Neuronal stem cell (in vitro differentiated cells): ENCODE measurements around the gene KDM5B.

ENCODE experiments used
- DNase-seq: peaks from one replicate; pipeline ENCODE4 v3.0.0-alpha.2; 2013; ENCODE audit warnings: low spot score
- H2AFZ ChIP-seq: one replicate; pipeline ENCODE4 v1.6.1; 2013; ENCODE audit warnings: mild to moderate bottlenecking, low read length, inconsistent platforms
- H2AK5ac ChIP-seq: 2 replicates; pipeline ENCODE4 v1.6.1; 2013; ENCODE audit warnings: low read depth, mild to moderate bottlenecking, inconsistent platforms, low read length, moderate library complexity, mixed read lengths
- H2BK120ac ChIP-seq: 2 replicates; pipeline ENCODE4 v1.6.1; 2013; ENCODE audit warnings: low read depth, mild to moderate bottlenecking, inconsistent platforms, low read length, moderate library complexity, mixed read lengths
- H2BK12ac ChIP-seq: one replicate; pipeline ENCODE4 v1.6.1; 2013; ENCODE audit warnings: low read length, inconsistent platforms
- H2BK15ac ChIP-seq: 2 replicates; pipeline ENCODE4 v1.6.1; 2013; ENCODE audit warnings: mild to moderate bottlenecking, low read length, inconsistent platforms, mixed read lengths
- H2BK5ac ChIP-seq: one replicate; pipeline ENCODE4 v1.6.1; 2013; ENCODE audit warnings: inconsistent platforms, mild to moderate bottlenecking, low read length, moderate library complexity
- H3K14ac ChIP-seq: one replicate; pipeline ENCODE4 v1.6.1; 2013; ENCODE audit warnings: low read length, inconsistent platforms
- H3K18ac ChIP-seq: 2 replicates; pipeline ENCODE4 v1.6.1; 2013; ENCODE audit warnings: low read length, inconsistent platforms
- H3K23ac ChIP-seq: 2 replicates; pipeline ENCODE4 v1.6.1; 2013; ENCODE audit warnings: low read depth, mild to moderate bottlenecking, mixed read lengths, low read length, inconsistent platforms; ENCODE audit not compliant: poor library complexity
- H3K27ac ChIP-seq: replicated peaks from 3 replicates; pipeline ENCODE4 v1.5.1; 2013; ENCODE audit warnings: low read length, inconsistent platforms
- H3K27me3 ChIP-seq, 3 experiments: 2 replicates each; pipeline ENCODE4 v1.6.1; 2013; ENCODE audit warnings: low read length in 3 of 3, mild to moderate bottlenecking in 2 of 3, inconsistent platforms in 1 of 3, low read depth in 1 of 3, mixed read lengths in 1 of 3, moderate library complexity in 1 of 3; ENCODE audit not compliant: control insufficient read depth in 3 of 3, insufficient read depth in 3 of 3
- H3K36me3 ChIP-seq, 2 donors: replicated peaks in 1 of 2; 2 replicates each; pipeline ENCODE4 v1.6.1; 2013; ENCODE audit warnings: low read length in 2 of 2; ENCODE audit not compliant: control insufficient read depth in 2 of 2, insufficient read depth in 2 of 2
- H3K4ac ChIP-seq: 2 replicates; pipeline ENCODE4 v1.6.1; 2013; ENCODE audit warnings: inconsistent platforms, mild to moderate bottlenecking, low read length, moderate library complexity
- H3K4me1 ChIP-seq, 2 donors: 1 replicate in 1 of 2; 2 replicates in 1 of 2; pipeline ENCODE4 v1.6.1; 2013; ENCODE audit warnings: low read length in 2 of 2, low read depth in 1 of 2; ENCODE audit not compliant: control insufficient read depth in 2 of 2, insufficient read depth in 1 of 2
- H3K4me2 ChIP-seq: one replicate; pipeline ENCODE4 v1.6.1; 2013; ENCODE audit warnings: mild to moderate bottlenecking, low read length, inconsistent platforms; ENCODE audit not compliant: insufficient read depth, poor library complexity, severe bottlenecking
- H3K4me3 ChIP-seq, 2 donors: 2 replicates each; pipeline ENCODE4 v1.5.1; 2013; ENCODE audit warnings: low read length in 2 of 2, mild to moderate bottlenecking in 2 of 2, inconsistent platforms in 1 of 2, moderate library complexity in 1 of 2
- H3K79me1 ChIP-seq: one replicate; pipeline ENCODE4 v1.6.1; 2013; ENCODE audit warnings: low read depth, mild to moderate bottlenecking, inconsistent platforms, low read length, moderate library complexity
- H3K9ac ChIP-seq: one replicate; pipeline ENCODE4 v1.6.1; 2013; ENCODE audit warnings: mild to moderate bottlenecking, low read depth, low read length, inconsistent platforms; ENCODE audit not compliant: poor library complexity
- H3K9me3 ChIP-seq, 2 donors: replicated peaks in 1 of 2; 2 replicates each; pipeline versions ENCODE3 to v1.6.1; 2013; ENCODE audit warnings: low read length in 2 of 2, mild to moderate bottlenecking in 2 of 2, inconsistent platforms in 1 of 2, low read depth in 1 of 2, mixed read lengths in 1 of 2, moderate library complexity in 1 of 2; ENCODE audit not compliant: control insufficient read depth in 2 of 2, insufficient read depth in 1 of 2
- H4K8ac ChIP-seq: one replicate; pipeline ENCODE4 v1.6.1; 2013; ENCODE audit warnings: low read depth, mild to moderate bottlenecking, inconsistent platforms, low read length, moderate library complexity
- H4K91ac ChIP-seq: one replicate; pipeline ENCODE4 v1.6.1; 2013; ENCODE audit warnings: low read length, low read depth, mild to moderate bottlenecking, inconsistent platforms; ENCODE audit not compliant: poor library complexity
- WGBS, 2 donors: extraction: QIAGEN DNeasy Blood & Tissue Kit; methylation state at CpG; one replicate each; pipeline ENCODE4 v1.1.7; 2013; ENCODE audit warnings: missing lambda C conversion rate in 2 of 2, mixed read lengths in 1 of 2; ENCODE audit not compliant: insufficient read length in 2 of 2, insufficient replicate concordance in 1 of 2; ENCODE audit errors: extremely low coverage in 2 of 2; 5-methylcytosine and 5-hydroxymethylcytosine counted together

Gene KDM5B

GRCh38 chr1:202802034-202802433 lies 6.2 kb downstream of the KDM5B start:
- Histone ChIP-seq H2AFZ (no peak overlapping the region), H3K4me1 (peaks cover 2 to 5% of the 10 kb centered on the region in 2 donors), H3K36me3 (peaks cover 5 to 41% of the 10 kb centered on the region in 2 donors)

GRCh38 chr1:202801175-202801574 lies 7.0 kb downstream of the KDM5B start:
- H3K27me3 ChIP-seq: no peaks in the 10 kb centered on the region
- peaks cover 9 to 50% of the 10 kb centered on the region in 2 donors for H3K36me3 ChIP-seq
- no peak overlapping the region for H4K8ac ChIP-seq
- H3K4me1 ChIP-seq: peaks cover 2 to 5% of the 10 kb centered on the region in 2 donors
- no peak overlapping the region for H3K18ac ChIP-seq
- peaks cover 0 to 4% of the 10 kb centered on the region in 2 donors for H3K9me3 ChIP-seq
- H3K79me1 ChIP-seq: peaks cover 6% of the 10 kb centered on the region
- H3K23ac ChIP-seq: no peak overlapping the region
- no peak overlapping the region for H2AFZ ChIP-seq
- no peak for DNase-seq
- no peak overlapping the region for H3K4me3 ChIP-seq
- H3K4ac ChIP-seq: no peak overlapping the region
- H3K9ac ChIP-seq: no peak overlapping the region
- no peak overlapping the region for H2AK5ac ChIP-seq
- no peak overlapping the region for H2BK15ac ChIP-seq
- H3K4me2 ChIP-seq: no peak overlapping the region
- no peak overlapping the region for H2BK120ac ChIP-seq
- H3K27ac ChIP-seq: no peak overlapping the region
- no peak overlapping the region for H2BK12ac ChIP-seq
- no CpG with 5 or more reads among the region's 2 CpGs for WGBS, 2 donors
- no peak overlapping the region for H4K91ac ChIP-seq
- no peak overlapping the region for H3K14ac ChIP-seq
- H2BK5ac ChIP-seq: no peak overlapping the region

More at GRCh38 chr1:202802034-202802433, 6.2 kb downstream of the KDM5B start:
- no peak overlapping the region for H3K4me2 ChIP-seq
- H3K79me1 ChIP-seq: peaks cover 3% of the 10 kb centered on the region
- H3K4ac ChIP-seq: no peak overlapping the region
- H3K18ac ChIP-seq: no peak overlapping the region
- peaks cover 0 to 4% of the 10 kb centered on the region in 2 donors for H3K9me3 ChIP-seq
- H2BK120ac ChIP-seq: no peak overlapping the region
- H2BK15ac ChIP-seq: no peak overlapping the region
- H2BK12ac ChIP-seq: no peak overlapping the region
- H2AK5ac ChIP-seq: no peak overlapping the region
- no peak overlapping the region for H3K14ac ChIP-seq
- no peaks in the 10 kb centered on the region for H3K27me3 ChIP-seq
- H3K23ac ChIP-seq: no peak overlapping the region
- H4K8ac ChIP-seq: no peak overlapping the region
- no peak overlapping the region for H3K4me3 ChIP-seq
- H3K9ac ChIP-seq: no peak overlapping the region
- H3K27ac ChIP-seq: no peak overlapping the region
- DNase-seq: no peak
- H4K91ac ChIP-seq: no peak overlapping the region
- WGBS, 2 donors: no CpG with 5 or more reads among the region's 2 CpGs
- no peak overlapping the region for H2BK5ac ChIP-seq

GRCh38 chr1:202800742-202801141 lies 7.5 kb downstream of the KDM5B start:
- no peak overlapping the region for H2AFZ ChIP-seq
- no peak overlapping the region for H3K27ac ChIP-seq
- no peak overlapping the region for H3K4me3 ChIP-seq
- H3K23ac ChIP-seq: no peak overlapping the region
- no peak overlapping the region for H4K8ac ChIP-seq
- no peak overlapping the region for H3K9ac ChIP-seq
- no peak for DNase-seq
- no peak overlapping the region for H3K18ac ChIP-seq
- no peaks in the 10 kb centered on the region for H3K27me3 ChIP-seq
- H2BK15ac ChIP-seq: no peak overlapping the region
- peaks cover 13 to 54% of the 10 kb centered on the region in 2 donors for H3K36me3 ChIP-seq
- no peak overlapping the region for H3K4ac ChIP-seq
- peaks cover 0 to 4% of the 10 kb centered on the region in 2 donors for H3K9me3 ChIP-seq
- peaks cover 4 to 5% of the 10 kb centered on the region in 2 donors for H3K4me1 ChIP-seq
- H2AK5ac ChIP-seq: no peak overlapping the region
- no peak overlapping the region for H2BK120ac ChIP-seq
- H3K14ac ChIP-seq: no peak overlapping the region
- no CpG with 5 or more reads among the region's 1 CpG for WGBS, 2 donors
- H3K4me2 ChIP-seq: no peak overlapping the region
- no peak overlapping the region for H2BK12ac ChIP-seq
- H3K79me1 ChIP-seq: peaks cover 9% of the 10 kb centered on the region
- H2BK5ac ChIP-seq: no peak overlapping the region
- H4K91ac ChIP-seq: no peak overlapping the region

GRCh38 chr1:202798792-202799331 lies 9.4 kb downstream of the KDM5B start:
- no peak overlapping the region for H2BK12ac ChIP-seq
- no peak overlapping the region for H4K8ac ChIP-seq
- peak overlapping the region in 1 of 2 donors; percentile 60 for H3K4me3 ChIP-seq
- H3K23ac ChIP-seq: no peak overlapping the region
- peaks cover 11% of the 10 kb centered on the region for H3K79me1 ChIP-seq
- no CpG with 5 or more reads among the region's 6 CpGs for WGBS, 2 donors
- no peak overlapping the region for H2BK15ac ChIP-seq
- peaks cover 0 to 4% of the 10 kb centered on the region in 2 donors for H3K4me1 ChIP-seq
- no peak overlapping the region for H3K4ac ChIP-seq
- H3K27ac ChIP-seq: no peak overlapping the region
- H2AK5ac ChIP-seq: no peak overlapping the region
- no peak overlapping the region for H3K4me2 ChIP-seq
- no peak overlapping the region for H4K91ac ChIP-seq
- no peak for DNase-seq
- no peak overlapping the region for H3K18ac ChIP-seq
- H3K14ac ChIP-seq: no peak overlapping the region
- no peak overlapping the region for H2AFZ ChIP-seq
- H2BK120ac ChIP-seq: no peak overlapping the region
- peaks cover 0 to 4% of the 10 kb centered on the region in 2 donors for H3K9me3 ChIP-seq
- peaks cover 13 to 54% of the 10 kb centered on the region in 2 donors for H3K36me3 ChIP-seq
- H2BK5ac ChIP-seq: no peak overlapping the region
- H3K27me3 ChIP-seq: no peaks in the 10 kb centered on the region
- no peak overlapping the region for H3K9ac ChIP-seq
